ENCODE data around the gene SERINC4.

The SERINC4 gene

GRCh38 chr15:43775411-43775965 is 24.5 kb downstream of the SERINC4 start:
- H3K27ac ChIP-seq = peak overlapping the region; percentile 26; the same call in 1 of the 2 replicates
- TF ChIP-seq CTCF (conservative IDR thresholded peaks at IDR 0.05) = peak; percentile 67

DNA sequence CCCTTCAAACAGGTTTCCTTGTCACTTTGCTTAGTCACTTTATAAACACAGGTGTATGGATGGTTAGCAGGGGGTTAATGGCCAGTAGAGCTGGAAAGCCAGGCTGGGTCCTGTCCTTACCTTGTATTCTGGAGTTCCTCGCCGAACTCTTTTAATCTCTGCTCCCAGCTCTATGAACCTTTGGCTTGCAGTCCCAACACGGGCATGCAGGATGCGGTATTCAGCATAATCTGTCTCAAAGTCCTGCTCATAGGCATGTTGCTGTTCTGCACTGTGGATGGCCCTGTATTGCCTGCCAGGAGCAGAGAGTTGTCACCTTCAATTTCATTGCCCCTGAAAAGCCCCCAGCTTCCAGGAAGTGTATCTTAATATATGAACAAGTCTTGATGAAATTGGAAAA is 26.0 kb downstream of the SERINC4 start:
- TF ChIP-seq CTCF (conservative IDR thresholded peaks at IDR 0.05) = no peak
- no peak overlapping the region for H3K27ac ChIP-seq

DNA sequence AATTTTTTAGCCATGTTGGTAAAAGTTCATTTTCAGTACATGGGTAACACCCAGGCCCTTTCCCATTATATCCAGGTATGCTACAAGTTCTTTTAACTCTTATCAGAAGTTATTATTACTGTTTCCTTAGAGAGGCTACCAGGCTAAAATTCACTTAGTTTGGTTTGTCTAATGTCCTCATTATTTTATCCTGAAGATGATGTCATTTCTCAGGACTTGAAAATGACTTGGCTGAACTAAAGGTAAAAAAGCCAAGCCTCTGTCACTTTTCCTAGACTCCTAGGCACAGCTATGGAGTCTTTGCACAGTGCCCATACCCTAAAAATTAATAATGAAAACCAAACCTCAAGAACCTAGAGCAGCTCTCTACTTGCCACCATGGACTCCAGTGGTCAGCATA is 27.4 kb downstream of the SERINC4 start:
- H3K27ac ChIP-seq = no peak overlapping the region
- no peak for TF ChIP-seq CTCF (conservative IDR thresholded peaks at IDR 0.05)

DNA sequence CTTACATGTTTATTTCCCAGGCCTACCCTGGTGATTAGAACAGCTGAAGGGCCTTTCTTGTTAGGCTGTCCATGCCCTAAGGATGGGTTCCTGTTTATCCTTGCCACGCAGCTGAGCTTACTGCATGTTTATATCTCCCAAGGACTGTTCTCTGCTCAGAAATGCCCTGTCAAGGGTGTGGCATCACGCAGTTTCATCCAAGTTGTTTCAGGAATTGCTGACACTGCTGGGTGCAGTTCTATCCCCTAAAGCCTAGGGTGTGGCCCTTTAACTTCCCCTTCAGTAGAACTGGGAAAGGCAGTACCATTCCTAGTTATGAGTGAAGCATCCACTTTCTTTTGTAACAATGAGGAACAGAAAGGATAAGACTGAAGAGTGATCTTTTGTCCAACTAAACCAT is 28.2 kb downstream of the SERINC4 start:
- no peak for TF ChIP-seq CTCF (conservative IDR thresholded peaks at IDR 0.05)
- no peak overlapping the region for H3K27ac ChIP-seq

- peak; percentile 88 for TF ChIP-seq CTCF (conservative IDR thresholded peaks at IDR 0.05)
- no peak overlapping the region for H3K27ac ChIP-seq
These were observed 30.3 kb downstream of the SERINC4 start for GRCh38 chr15:43769584-43770228.

GRCh38 chr15:43763819-43764446 is 36.1 kb downstream of the SERINC4 start:
- no peak overlapping the region for H3K27ac ChIP-seq

More at GRCh38 chr15:43763819-43764446, 36.1 kb downstream of the SERINC4 start:
- no peak for TF ChIP-seq CTCF (conservative IDR thresholded peaks at IDR 0.05)

Measured in VCaP (cell line).